ENCODE results near the gene C1orf210.

GRCh38 chr1:43305461-43305860 lies 20.1 kb upstream of the C1orf210 start:
- no peak for TF ChIP-seq ARNTL (CRISPR knock-in tag; IDR thresholded peaks at IDR 0.05; ENCODE audit: borderline replicate concordance, low read depth)
- TF ChIP-seq, protein P1, sequence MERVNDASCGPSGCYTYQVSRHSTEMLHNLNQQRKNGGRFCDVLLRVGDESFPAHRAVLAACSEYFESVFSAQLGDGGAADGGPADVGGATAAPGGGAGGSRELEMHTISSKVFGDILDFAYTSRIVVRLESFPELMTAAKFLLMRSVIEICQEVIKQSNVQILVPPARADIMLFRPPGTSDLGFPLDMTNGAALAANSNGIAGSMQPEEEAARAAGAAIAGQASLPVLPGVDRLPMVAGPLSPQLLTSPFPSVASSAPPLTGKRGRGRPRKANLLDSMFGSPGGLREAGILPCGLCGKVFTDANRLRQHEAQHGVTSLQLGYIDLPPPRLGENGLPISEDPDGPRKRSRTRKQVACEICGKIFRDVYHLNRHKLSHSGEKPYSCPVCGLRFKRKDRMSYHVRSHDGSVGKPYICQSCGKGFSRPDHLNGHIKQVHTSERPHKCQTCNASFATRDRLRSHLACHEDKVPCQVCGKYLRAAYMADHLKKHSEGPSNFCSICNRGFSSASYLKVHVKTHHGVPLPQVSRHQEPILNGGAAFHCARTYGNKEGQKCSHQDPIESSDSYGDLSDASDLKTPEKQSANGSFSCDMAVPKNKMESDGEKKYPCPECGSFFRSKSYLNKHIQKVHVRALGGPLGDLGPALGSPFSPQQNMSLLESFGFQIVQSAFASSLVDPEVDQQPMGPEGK (CRISPR knock-in tag; IDR thresholded peaks at IDR 0.05; ENCODE audit: borderline replicate concordance) = no peak
- no peak for TF ChIP-seq TCF4 (CRISPR knock-in tag; IDR thresholded peaks at IDR 0.05; ENCODE audit: borderline replicate concordance)
- no peak for TF ChIP-seq ZNF70 (CRISPR knock-in tag; IDR thresholded peaks at IDR 0.05)
- TF ChIP-seq, protein P2, sequence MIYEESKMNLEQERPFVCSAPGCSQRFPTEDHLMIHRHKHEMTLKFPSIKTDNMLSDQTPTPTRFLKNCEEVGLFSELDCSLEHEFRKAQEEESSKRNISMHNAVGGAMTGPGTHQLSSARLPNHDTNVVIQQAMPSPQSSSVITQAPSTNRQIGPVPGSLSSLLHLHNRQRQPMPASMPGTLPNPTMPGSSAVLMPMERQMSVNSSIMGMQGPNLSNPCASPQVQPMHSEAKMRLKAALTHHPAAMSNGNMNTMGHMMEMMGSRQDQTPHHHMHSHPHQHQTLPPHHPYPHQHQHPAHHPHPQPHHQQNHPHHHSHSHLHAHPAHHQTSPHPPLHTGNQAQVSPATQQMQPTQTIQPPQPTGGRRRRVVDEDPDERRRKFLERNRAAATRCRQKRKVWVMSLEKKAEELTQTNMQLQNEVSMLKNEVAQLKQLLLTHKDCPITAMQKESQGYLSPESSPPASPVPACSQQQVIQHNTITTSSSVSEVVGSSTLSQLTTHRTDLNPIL (CRISPR knock-in tag; IDR thresholded peaks at IDR 0.05; ENCODE audit: low read depth) = no peak
- TF ChIP-seq CSDC2 (CRISPR knock-in tag; IDR thresholded peaks at IDR 0.05) = no peak
- no peak for TF ChIP-seq SNAI2 (CRISPR knock-in tag; IDR thresholded peaks at IDR 0.05)
- TF ChIP-seq CSRNP3 (CRISPR knock-in tag; IDR thresholded peaks at IDR 0.05) = no peak
- TF ChIP-seq GLIS3 (CRISPR knock-in tag; IDR thresholded peaks at IDR 0.05) = no peak
- TF ChIP-seq TOX (CRISPR knock-in tag; IDR thresholded peaks at IDR 0.05; ENCODE audit: borderline replicate concordance) = no peak
